Testis (tissue), 3 donors: ENCODE data around the gene ABHD4. TPM values are rescaled to one million over a fixed set of nuclear protein-coding genes. Genes with fewer than 3 reads are reported as not detected.

Source experiments
- DNase-seq: peaks from one replicate; pipeline ENCODE4 v3.0.0-alpha.2; 2019
- H3K27ac ChIP-seq, 2 donors: fragments of 200-600 bp; sonication (generic); one replicate each; pipeline ENCODE4 v1.5.1; 2019
- H3K27me3 ChIP-seq: fragments of 200-600 bp; sonication (generic); one replicate; pipeline ENCODE4 v1.5.1; 2019
- H3K36me3 ChIP-seq: fragments of 200-600 bp; sonication (generic); one replicate; pipeline ENCODE4 v1.5.1; 2017; ENCODE audit warnings: low read depth; ENCODE audit errors: missing control alignments
- H3K4me1 ChIP-seq: fragments of 200-600 bp; sonication (generic); one replicate; pipeline ENCODE4 v1.5.1; 2019
- H3K4me3 ChIP-seq, 2 donors: fragments of 200-600 bp; sonication (generic); one replicate each; pipeline ENCODE4 v1.5.1; 2017 to 2019
- H3K9me3 ChIP-seq: fragments of 200-600 bp; sonication (generic); one replicate; pipeline ENCODE4 v1.5.1; 2017
- POLR2A ChIP-seq: fragments of 450-650 bp; IDR thresholded peaks from one replicate; pipeline ENCODE4 v1.6.1; 2017; ENCODE audit warnings: antibody characterized with exemption, mild to moderate bottlenecking, moderate library complexity
- WGBS, 2 donors: methylation state at CpG; one replicate each; pipeline ENCODE4 v1.1.5; 2018; 5-methylcytosine and 5-hydroxymethylcytosine counted together
- intact Hi-C: fragments of 100-400 bp; cut with DNase I; formaldehyde crosslinking; loops from one replicate; pipeline ENCODE4 v1.15.1; 2023; ENCODE audit warnings: low total_unique reads
- polyA plus RNA-seq: library from polyadenylated mRNA; stranded (reverse); fragments of 350-450 nt; fragmentation: Illumina TruSeq; extraction: RNeasy Lipid Tissue Mini Kit (QIAGEN cat#74804); gene quantifications from one replicate; pipeline ENCODE4 v1.2.3, GENCODE V29; 2014; ENCODE audit warnings: low read depth, low replicate concordance; ENCODE audit not compliant: insufficient read depth
- total RNA-seq, 2 donors: library from RNA; depleted of rRNA; stranded (reverse); fragments of >200 nt; gene quantifications; one replicate each; pipeline ENCODE4 v1.2.3, GENCODE V29; 2016
- TF ChIP-seq, protein P1 (sequence below), 3 experiments: fragments of 450-650 bp in 2 of 3; fragments of 200-600 bp in 1 of 3; sonication (generic) in 1 of 3; IDR thresholded peaks; one replicate each; pipeline ENCODE4 v1.5.1; 2016 to 2019; ENCODE audit warnings: antibody characterized with exemption in 3 of 3, mild to moderate bottlenecking in 2 of 3, moderate library complexity in 1 of 3

ABHD4 gene
- total and polyA plus RNA-seq, 3 donors from 2014 or later: 111 to 158 (median 122) TPM

- Histone ChIP-seq H3K4me1 (no peaks in the 10 kb centered on the region), H3K27me3 (no peaks in the 10 kb centered on the region), H3K4me3 (no peak overlapping the region), H3K27ac (no peak overlapping the region), H3K9me3 (no peaks in the 10 kb centered on the region), H3K36me3 (no peaks in the 10 kb centered on the region)
- intact Hi-C loops: no loop called here
- WGBS, 2 donors: 74 to 89% methylated on average over 2 of the region's 2 CpGs
- TF ChIP-seq POLR2A: no peak
- TF ChIP-seq, protein P1, sequence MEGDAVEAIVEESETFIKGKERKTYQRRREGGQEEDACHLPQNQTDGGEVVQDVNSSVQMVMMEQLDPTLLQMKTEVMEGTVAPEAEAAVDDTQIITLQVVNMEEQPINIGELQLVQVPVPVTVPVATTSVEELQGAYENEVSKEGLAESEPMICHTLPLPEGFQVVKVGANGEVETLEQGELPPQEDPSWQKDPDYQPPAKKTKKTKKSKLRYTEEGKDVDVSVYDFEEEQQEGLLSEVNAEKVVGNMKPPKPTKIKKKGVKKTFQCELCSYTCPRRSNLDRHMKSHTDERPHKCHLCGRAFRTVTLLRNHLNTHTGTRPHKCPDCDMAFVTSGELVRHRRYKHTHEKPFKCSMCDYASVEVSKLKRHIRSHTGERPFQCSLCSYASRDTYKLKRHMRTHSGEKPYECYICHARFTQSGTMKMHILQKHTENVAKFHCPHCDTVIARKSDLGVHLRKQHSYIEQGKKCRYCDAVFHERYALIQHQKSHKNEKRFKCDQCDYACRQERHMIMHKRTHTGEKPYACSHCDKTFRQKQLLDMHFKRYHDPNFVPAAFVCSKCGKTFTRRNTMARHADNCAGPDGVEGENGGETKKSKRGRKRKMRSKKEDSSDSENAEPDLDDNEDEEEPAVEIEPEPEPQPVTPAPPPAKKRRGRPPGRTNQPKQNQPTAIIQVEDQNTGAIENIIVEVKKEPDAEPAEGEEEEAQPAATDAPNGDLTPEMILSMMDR (IDR thresholded peaks at IDR 0.05): no peak
- no peak for DNase-seq
Observed at GRCh38 chr14:22651586-22651985, 53.5 kb downstream of the ABHD4 start.

GRCh38 chr14:22653012-22653621 lies 55.0 kb downstream of the ABHD4 start:
- Histone ChIP-seq H3K36me3 (no peaks in the 10 kb centered on the region), H3K27me3 (no peaks in the 10 kb centered on the region), H3K4me3 (no peak overlapping the region), H3K27ac (no peak overlapping the region), H3K4me1 (no peaks in the 10 kb centered on the region), H3K9me3 (no peaks in the 10 kb centered on the region)
- 34 to 40% methylated on average over 3 to 4 of the region's 4 CpGs for WGBS, 2 donors
- intact Hi-C loops: no loop called here
- TF ChIP-seq POLR2A: no peak
- TF ChIP-seq, protein P1 (IDR thresholded peaks at IDR 0.05): peak; percentile 39 to 74 (median 69)
- DNase-seq: peak; percentile 69

- 90 to 95% methylated on average over 2 of the region's 2 CpGs for WGBS, 2 donors
Observed at GRCh38 chr14:22656226-22656625, 58.1 kb downstream of the ABHD4 start.

DNA sequence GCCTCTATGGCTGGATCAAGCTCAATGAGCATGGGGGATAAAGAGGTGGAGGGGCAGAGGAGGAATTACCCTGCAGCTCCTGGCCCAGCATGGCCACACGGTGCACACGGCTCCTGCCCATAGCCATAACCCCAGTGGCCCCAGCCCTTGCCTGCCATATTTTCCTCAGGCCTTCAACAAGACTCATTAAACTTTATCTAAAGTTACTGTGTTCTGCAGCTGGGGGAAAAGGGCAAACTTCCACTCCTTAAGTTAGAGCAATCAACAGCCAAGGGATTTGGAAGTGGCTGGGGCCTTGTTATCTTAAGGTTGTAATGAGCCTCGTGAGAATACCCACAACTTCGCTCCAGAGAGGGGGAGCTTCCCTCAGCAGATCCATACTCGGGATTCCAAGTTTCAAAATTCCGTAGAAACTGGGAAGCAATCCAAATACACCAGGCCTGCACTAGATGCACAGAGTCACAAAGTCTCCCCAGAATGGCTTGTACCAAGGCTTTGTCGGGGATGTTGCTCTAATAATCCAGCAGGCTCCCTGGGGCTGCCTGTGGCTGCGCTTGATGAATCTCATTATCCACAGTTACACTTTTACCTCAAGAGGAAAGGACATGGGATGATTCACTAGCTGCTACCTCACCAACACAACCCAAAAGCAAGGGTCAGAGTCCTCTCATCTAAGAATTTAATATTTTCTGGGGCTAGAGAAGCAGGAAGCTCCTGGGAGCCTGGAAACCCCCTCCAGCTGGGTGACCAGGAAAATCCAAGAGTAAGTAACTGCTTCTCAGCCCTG lies 59.0 kb downstream of the ABHD4 start:
- intact Hi-C loops: no loop called here
- H3K4me3 ChIP-seq: no peak overlapping the region
- H3K36me3 ChIP-seq: no peaks in the 10 kb centered on the region
- H3K4me1 ChIP-seq: no peaks in the 10 kb centered on the region
- DNase-seq: peak; percentile 32
- H3K27ac ChIP-seq: no peak overlapping the region
- no peaks in the 10 kb centered on the region for H3K9me3 ChIP-seq
- H3K27me3 ChIP-seq: no peaks in the 10 kb centered on the region
- TF ChIP-seq, protein P1 (IDR thresholded peaks at IDR 0.05): no peak
- no peak for TF ChIP-seq POLR2A
- 37 to 60% methylated on average over 8 of the region's 8 CpGs for WGBS, 2 donors

More at GRCh38 chr14:22656226-22656625, 58.1 kb downstream of the ABHD4 start:
- DNase-seq: no peak
- Histone ChIP-seq H3K4me1 (no peaks in the 10 kb centered on the region), H3K4me3 (no peak overlapping the region), H3K27me3 (no peaks in the 10 kb centered on the region), H3K9me3 (no peaks in the 10 kb centered on the region), H3K36me3 (no peaks in the 10 kb centered on the region), H3K27ac (no peak overlapping the region)
- intact Hi-C loops: no loop called here
- TF ChIP-seq POLR2A: no peak
- TF ChIP-seq, protein P1 (IDR thresholded peaks at IDR 0.05): no peak
